ENCODE results near the gene ARSI.

The ARSI gene

DNA sequence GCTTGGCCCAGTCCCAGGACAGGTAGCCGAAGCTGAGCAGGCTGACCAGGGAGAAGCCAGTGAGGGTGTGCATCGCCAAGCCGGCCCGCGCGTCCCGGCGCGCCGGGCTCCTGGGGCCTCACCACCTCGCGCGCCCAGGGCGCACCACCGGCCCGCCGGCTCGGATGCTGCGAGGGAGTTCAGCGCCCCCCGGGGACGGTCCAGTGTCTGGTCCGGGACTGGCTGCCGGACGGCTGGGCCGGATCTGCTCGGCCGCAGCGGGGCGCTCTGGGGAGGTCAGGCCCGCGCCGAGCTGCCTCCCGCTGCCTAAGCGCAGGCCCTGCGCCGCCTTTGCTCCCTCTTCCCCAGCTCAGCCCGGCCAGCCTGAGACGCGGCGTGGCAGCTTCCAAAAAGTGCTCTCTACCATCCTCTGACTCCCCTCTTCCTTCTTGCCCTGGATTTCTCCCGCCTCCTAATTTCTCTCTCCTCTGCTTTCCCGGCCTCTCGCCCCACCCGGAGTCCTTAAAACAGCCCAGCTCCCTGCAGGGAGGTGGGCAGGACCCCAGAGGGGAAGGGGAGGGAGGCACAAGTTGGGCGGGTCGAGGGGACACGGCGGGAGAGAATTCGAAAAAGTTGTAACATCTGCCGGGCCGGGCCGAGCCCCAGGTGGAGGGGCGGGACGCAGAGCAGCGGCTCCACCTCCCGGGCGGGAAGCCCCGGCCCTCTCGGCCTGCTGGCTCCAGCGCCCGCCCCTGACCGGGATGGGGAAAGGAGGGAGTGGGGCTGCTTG lies at the start of gene ARSI:
Gene ARSI, minus strand, starts transcription at position 605 of the 769 bp plus-strand sequence. Its CDS starts 532 bp downstream, at position 73.
- TF ChIP-seq, protein P1, sequence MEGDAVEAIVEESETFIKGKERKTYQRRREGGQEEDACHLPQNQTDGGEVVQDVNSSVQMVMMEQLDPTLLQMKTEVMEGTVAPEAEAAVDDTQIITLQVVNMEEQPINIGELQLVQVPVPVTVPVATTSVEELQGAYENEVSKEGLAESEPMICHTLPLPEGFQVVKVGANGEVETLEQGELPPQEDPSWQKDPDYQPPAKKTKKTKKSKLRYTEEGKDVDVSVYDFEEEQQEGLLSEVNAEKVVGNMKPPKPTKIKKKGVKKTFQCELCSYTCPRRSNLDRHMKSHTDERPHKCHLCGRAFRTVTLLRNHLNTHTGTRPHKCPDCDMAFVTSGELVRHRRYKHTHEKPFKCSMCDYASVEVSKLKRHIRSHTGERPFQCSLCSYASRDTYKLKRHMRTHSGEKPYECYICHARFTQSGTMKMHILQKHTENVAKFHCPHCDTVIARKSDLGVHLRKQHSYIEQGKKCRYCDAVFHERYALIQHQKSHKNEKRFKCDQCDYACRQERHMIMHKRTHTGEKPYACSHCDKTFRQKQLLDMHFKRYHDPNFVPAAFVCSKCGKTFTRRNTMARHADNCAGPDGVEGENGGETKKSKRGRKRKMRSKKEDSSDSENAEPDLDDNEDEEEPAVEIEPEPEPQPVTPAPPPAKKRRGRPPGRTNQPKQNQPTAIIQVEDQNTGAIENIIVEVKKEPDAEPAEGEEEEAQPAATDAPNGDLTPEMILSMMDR (IDR thresholded peaks at IDR 0.05; ENCODE audit: low read depth, low read length) = 0 out of 2 replicates have a peak, but pooled peaks have one; percentile 23

DNA sequence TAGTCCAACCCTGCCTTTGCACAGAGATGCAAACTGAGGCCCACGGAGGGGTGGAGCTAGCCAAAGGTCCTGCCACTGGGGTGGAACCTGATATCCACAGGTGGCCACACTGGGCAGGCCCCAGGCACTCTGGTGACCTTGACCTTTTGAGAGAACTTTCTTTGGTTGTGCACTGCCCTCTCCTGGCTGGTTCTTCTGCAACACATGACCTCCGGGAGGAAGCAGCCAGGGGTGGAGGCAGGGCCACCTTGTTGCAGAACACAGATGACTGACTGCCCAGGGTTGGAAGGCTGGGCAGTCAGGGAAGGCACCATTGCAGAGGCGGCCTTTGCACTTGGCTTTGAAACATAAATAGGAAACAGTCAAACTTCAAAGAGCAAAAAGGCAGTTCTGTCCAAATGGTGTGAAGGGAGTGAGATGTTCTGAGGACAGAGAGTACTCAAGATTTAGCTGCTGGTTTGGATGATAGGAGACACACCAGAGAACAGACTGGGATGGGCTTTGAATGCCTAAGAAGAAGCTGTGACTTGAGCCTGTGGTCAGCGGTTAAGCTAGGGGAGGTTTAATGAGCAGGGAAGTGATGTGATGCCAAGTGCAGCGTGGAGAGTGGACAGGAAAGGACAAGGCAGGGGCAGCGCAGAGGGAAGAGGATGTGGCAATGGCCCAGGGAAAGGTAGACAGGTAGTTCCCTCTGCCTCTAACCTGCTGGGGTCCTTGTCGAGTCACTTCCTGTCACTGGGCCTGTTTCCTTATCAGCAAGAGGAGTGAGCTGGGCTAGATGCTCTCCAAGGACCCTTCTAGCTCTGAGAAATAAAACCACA lies 48.0 kb upstream of the ARSI start:
- no peak overlapping the region for H3K4me3 ChIP-seq (ENCODE audit: low read depth, low read length)
- TF ChIP-seq, protein P1 (IDR thresholded peaks at IDR 0.05; ENCODE audit: low read depth, low read length) = peak; percentile 68

More for the DNA sequence above, at the start of gene ARSI:
- peak within 1 kb of the TSS; percentile 46 for H3K4me3 ChIP-seq (ENCODE audit: low read depth, low read length)

DNA sequence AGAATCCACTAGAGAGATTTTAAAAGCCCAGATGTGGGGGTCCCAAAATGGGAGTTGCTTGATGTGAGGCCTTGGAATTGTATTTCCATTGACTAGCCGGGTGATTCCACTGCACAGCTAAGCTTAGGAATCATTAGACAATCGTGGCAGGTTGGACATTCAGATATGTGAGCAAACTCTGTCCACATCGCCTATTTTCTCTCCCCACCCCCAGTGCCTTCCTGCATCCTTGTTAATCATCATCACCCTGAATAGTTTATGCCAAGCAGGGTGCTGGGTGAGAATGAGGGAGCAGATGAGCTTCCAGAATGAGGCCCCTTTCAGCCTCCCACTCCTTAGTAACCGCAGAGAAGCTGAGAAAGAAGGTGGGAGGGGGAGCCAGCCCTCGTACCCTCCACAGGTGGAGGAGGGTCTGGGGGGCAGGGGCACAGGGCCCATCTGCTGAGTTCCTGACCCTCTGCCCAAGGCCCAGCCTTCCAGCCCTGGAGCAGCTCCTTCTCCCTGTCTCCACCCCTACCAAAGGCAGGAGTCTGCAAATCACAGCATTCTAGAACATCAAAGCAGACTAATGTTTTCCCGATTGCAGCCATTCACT lies 47.1 kb upstream of the ARSI start:
- no peak overlapping the region for H3K4me3 ChIP-seq (ENCODE audit: low read depth, low read length)
- TF ChIP-seq, protein P1 (IDR thresholded peaks at IDR 0.05; ENCODE audit: low read depth, low read length) = no peak

DNA sequence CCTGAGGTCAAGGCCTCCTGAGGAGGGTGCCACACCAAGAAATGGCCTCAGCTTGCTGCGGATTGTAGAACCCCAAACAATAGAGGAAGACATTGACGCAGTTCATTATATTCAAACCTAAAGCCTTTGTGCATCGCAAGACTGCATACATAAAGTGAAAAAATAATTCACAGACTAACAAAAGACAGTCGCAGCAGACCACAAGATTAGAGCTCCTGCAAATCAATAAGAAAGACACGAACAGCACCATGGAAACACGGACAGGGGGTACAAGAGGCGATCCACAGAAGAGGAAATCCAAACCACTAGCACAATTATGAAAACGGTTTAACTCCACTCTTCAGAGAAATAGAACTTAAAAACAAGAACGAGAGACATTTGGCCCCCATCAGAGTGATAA lies 44.7 kb upstream of the ARSI start:
- TF ChIP-seq, protein P1 (IDR thresholded peaks at IDR 0.05; ENCODE audit: low read depth, low read length) = no peak
- no peak overlapping the region for H3K4me3 ChIP-seq (ENCODE audit: low read depth, low read length)

DNA sequence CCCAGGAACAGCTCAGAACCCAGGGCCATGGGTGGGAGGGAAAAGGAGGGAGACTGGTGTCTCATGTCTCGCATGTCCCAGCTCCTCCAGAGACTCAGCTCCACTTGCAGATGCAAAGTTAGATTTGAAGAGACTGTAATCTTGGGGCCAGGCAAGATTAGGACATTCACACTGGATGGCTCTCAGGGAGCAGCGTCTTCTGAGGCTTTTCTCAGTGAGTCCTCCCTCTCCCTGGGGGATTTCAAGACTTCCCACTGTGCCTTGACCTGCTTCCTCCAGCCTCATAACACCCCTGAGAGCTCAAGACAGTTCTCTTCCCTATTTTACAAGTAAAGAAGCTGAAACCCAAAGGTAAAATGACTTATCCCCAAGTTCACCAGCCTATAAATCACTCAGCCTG lies 44.3 kb upstream of the ARSI start:
- no peak overlapping the region for H3K4me3 ChIP-seq (ENCODE audit: low read depth, low read length)

DNA sequence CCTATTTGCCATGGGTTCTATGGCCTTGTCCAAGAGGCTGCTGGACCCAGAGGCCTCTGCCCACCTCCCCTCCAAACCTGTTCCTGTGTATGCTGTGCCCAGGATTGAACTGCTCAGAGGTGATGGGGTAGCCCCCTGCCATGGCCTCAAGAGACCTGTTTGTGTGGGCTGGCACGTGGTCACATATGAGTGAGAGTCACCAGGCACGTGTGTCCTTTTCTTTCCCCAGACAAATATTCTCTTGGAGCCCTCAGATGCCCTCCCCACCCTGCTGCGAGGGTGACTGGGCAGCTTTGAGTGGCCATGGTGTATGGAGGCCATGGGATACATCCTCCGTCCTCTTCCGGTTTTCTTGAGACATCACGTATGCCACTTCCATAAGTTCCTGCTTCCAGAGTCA lies 43.9 kb upstream of the ARSI start:
- TF ChIP-seq, protein P1 (IDR thresholded peaks at IDR 0.05; ENCODE audit: low read depth, low read length) = no peak
- H3K4me3 ChIP-seq (ENCODE audit: low read depth, low read length) = no peak overlapping the region

More for the DNA sequence above, 44.3 kb upstream of the ARSI start:
- TF ChIP-seq, protein P1 (IDR thresholded peaks at IDR 0.05; ENCODE audit: low read depth, low read length) = no peak

All from WI38 (cell line).